Suppressor macrophage treated with lipopolysaccharide for 1 hour (primary cell): Measurements from ENCODE around the gene SOHLH1.

ENCODE experiments used
- DNase-seq, 3 donors: peaks; one replicate each; pipeline ENCODE4 v3.0.0-alpha.2; 2020 to 2022

The SOHLH1 gene

GRCh38 chr9:135701959-135702721 lies 2.9 kb upstream of the SOHLH1 start, which contains the start of gene KCNT1:
Gene KCNT1 (plus strand): TSS chr9:135702185. CDS start chr9:135702259, 74 bp downstream.
- DNase-seq, result peak; percentile 46 to 71 (median 52)

GRCh38 chr9:135701067-135701958 lies 2.0 kb upstream of the SOHLH1 start:
- DNase-seq, result no peak

GRCh38 chr9:135700525-135700924 lies 1.2 kb upstream of the SOHLH1 start:
- DNase-seq, result no peak

GRCh38 chr9:135698767-135699166 lies 514 bp downstream of the SOHLH1 start:
- no peak for DNase-seq

GRCh38 chr9:135698236-135698635 lies 1.0 kb downstream of the SOHLH1 start:
- no peak for DNase-seq

GRCh38 chr9:135697226-135697625 lies 2.1 kb downstream of the SOHLH1 start:
- no peak for DNase-seq

- no peak for DNase-seq
These were observed 2.8 kb downstream of the SOHLH1 start for GRCh38 chr9:135696446-135696845.

- no peak for DNase-seq
These were observed 3.6 kb downstream of the SOHLH1 start for GRCh38 chr9:135695642-135696041.

GRCh38 chr9:135695036-135695435 lies 4.2 kb downstream of the SOHLH1 start:
- no peak for DNase-seq

- no peak for DNase-seq
These were observed 4.9 kb downstream of the SOHLH1 start for GRCh38 chr9:135694414-135694813.

GRCh38 chr9:135693771-135694170 lies 5.5 kb downstream of the SOHLH1 start:
- DNase-seq, result no peak

GRCh38 chr9:135693265-135693664 lies 6.0 kb downstream of the SOHLH1 start:
- DNase-seq, result no peak

GRCh38 chr9:135692410-135692809 lies 6.9 kb downstream of the SOHLH1 start:
- no peak for DNase-seq

GRCh38 chr9:135690836-135691570 lies 8.3 kb downstream of the SOHLH1 start:
- no peak for DNase-seq

- no peak for DNase-seq
These were observed 10.3 kb downstream of the SOHLH1 start for GRCh38 chr9:135689011-135689410.

GRCh38 chr9:135687216-135687615 lies 12.1 kb downstream of the SOHLH1 start:
- DNase-seq, result no peak

GRCh38 chr9:135684691-135685090 lies 14.6 kb downstream of the SOHLH1 start:
- DNase-seq, result no peak

GRCh38 chr9:135683401-135684034 lies 15.8 kb downstream of the SOHLH1 start:
- no peak for DNase-seq

- no peak for DNase-seq
These were observed 18.1 kb downstream of the SOHLH1 start for GRCh38 chr9:135681161-135681560.

GRCh38 chr9:135680056-135680455 lies 19.2 kb downstream of the SOHLH1 start:
- no peak for DNase-seq

GRCh38 chr9:135678236-135679017 lies 20.9 kb downstream of the SOHLH1 start:
- no peak for DNase-seq

GRCh38 chr9:135677641-135678168 lies 21.6 kb downstream of the SOHLH1 start:
- DNase-seq, result no peak
